HCT116 (cell line): ENCODE results near the gene HNF1B. TPM values are rescaled to one million over a fixed set of nuclear protein-coding genes. Genes with fewer than 3 reads are reported as not detected.

Source experiments
- ATAC-seq: fragments of 200-7000 bp; cut with Tn5 transposase; 2 replicates; pipeline ENCODE4 v1.9.1; 2020; ENCODE audit warnings: mild to moderate bottlenecking, moderate library complexity
- BruUV-seq: library from RNA; stranded (reverse); fragments of 400-500 nt; replicated peaks from 2 replicates; lab custom pipeline; 2021; lab: Mats Ljungman, UMichigan
- CTCF ChIA-PET: fragments of 300-600 bp; sonication (Branson Sonifier 250); formaldehyde crosslinking; loops from one replicate; lab custom pipeline; 2021; ENCODE audit warnings: antibody characterized with exemption; lab: Charles Lee
- POLR2A ChIA-PET: fragments of 300-600, 350-600 bp; sonication (Branson Sonifier 250); formaldehyde crosslinking; loops from one replicate; lab custom pipeline; 2021; ENCODE audit warnings: antibody characterized with exemption; lab: Charles Lee
- RAD21 ChIA-PET, 2 experiments: fragments of 300-600 bp; sonication (Branson Sonifier 250); formaldehyde crosslinking; loops; one replicate each; lab custom pipeline; 2023; ENCODE audit warnings: low total read pairs in 2 of 2; ENCODE audit not compliant: uncharacterized antibody in 2 of 2, unreplicated experiment in 2 of 2, low non-redundant PET in 1 of 2; lab: Charles Lee
- DNase-seq: peaks from one replicate; pipeline ENCODE4 v3.0.0-alpha.2; 2010; ENCODE audit warnings: low read depth, low spot score
- H2AFZ ChIP-seq: fragments of 200-600 bp; shearing (Covaris generic), sonication (generic); 2 replicates; pipeline ENCODE4 v1.6.1; 2017; ENCODE audit warnings: low read depth, mixed run types, mixed read lengths, antibody characterized with exemption, low read length; ENCODE audit not compliant: poor library complexity, severe bottlenecking
- H3K27ac ChIP-seq: 2 replicates; pipeline ENCODE4 v1.5.1; 2012; ENCODE audit warnings: low read depth, low read length
- H3K27me3 ChIP-seq: fragments of 200-600 bp; sonication (generic); 2 replicates; pipeline ENCODE4 v1.6.1; 2016; ENCODE audit warnings: mixed run types, low read length, mixed read lengths; ENCODE audit not compliant: insufficient read depth
- H3K36me3 ChIP-seq, 2 experiments: fragments of 200-500 bp in 1 of 2; fragments of 200-600 bp in 1 of 2; sonication (Bioruptor generic) in 1 of 2; sonication (generic) in 1 of 2; 2 replicates each; pipeline versions ENCODE4 v1.5.1 to v1.6.1; 2014 to 2016; ENCODE audit warnings: low read length in 2 of 2, inconsistent platforms in 1 of 2, mixed read lengths in 1 of 2, mixed run types in 1 of 2; ENCODE audit not compliant: insufficient read depth in 2 of 2, control insufficient read depth in 1 of 2
- H3K4me1 ChIP-seq, 2 experiments: fragments of 200-600 bp in 1 of 2; sonication (generic) in 1 of 2; 2 replicates each; pipeline versions ENCODE4 v1.5.1 to v1.6.1; 2012 to 2017; ENCODE audit warnings: low read length in 2 of 2, inconsistent platforms in 1 of 2, mild to moderate bottlenecking in 1 of 2, mixed read lengths in 1 of 2, mixed run types in 1 of 2, moderate library complexity in 1 of 2; ENCODE audit not compliant: insufficient read depth in 2 of 2, control insufficient read depth in 1 of 2
- H3K4me2 ChIP-seq: fragments of 200-600 bp; sonication (generic); 2 replicates; pipeline ENCODE4 v1.6.1; 2017; ENCODE audit warnings: mixed run types, low read length, mixed read lengths
- H3K4me3 ChIP-seq, 2 experiments: fragments of 200-600 bp in 1 of 2; sonication (generic) in 1 of 2; replicated peaks in 1 of 2; 2 replicates each; pipeline ENCODE4 v1.5.1; 2011 to 2016; ENCODE audit warnings: low read length in 2 of 2, control low read depth in 1 of 2, low read depth in 1 of 2, mild to moderate bottlenecking in 1 of 2, mixed read lengths in 1 of 2, mixed run types in 1 of 2
- H3K79me2 ChIP-seq: fragments of 200-600 bp; sonication (generic); 2 replicates; pipeline ENCODE4 v1.6.1; 2017; ENCODE audit warnings: mild to moderate bottlenecking, mixed run types, low read length, moderate library complexity, mixed read lengths; ENCODE audit not compliant: insufficient read depth
- H3K9ac ChIP-seq: fragments of 200-600 bp; sonication (generic); 2 replicates; pipeline ENCODE4 v1.6.1; 2016; ENCODE audit warnings: low read length, mixed read lengths
- H3K9me2 ChIP-seq: fragments of 200-600 bp; sonication (generic), shearing (Covaris generic); 2 replicates; pipeline ENCODE4 v1.6.1; 2017; ENCODE audit warnings: mixed run types, mild to moderate bottlenecking, moderate library complexity; ENCODE audit not compliant: insufficient read depth
- H3K9me3 ChIP-seq, 2 experiments: fragments of 200-500 bp in 1 of 2; fragments of 200-600 bp in 1 of 2; sonication (Bioruptor generic) in 1 of 2; sonication (generic) in 1 of 2; 2 replicates each; pipeline ENCODE4 v1.6.1; 2014 to 2017; ENCODE audit warnings: low read length in 2 of 2, mixed read lengths in 2 of 2, inconsistent platforms in 1 of 2, low read depth in 1 of 2, mild to moderate bottlenecking in 1 of 2, mixed run types in 1 of 2, moderate library complexity in 1 of 2; ENCODE audit not compliant: control insufficient read depth in 1 of 2, insufficient read depth in 1 of 2
- H4K20me1 ChIP-seq: fragments of 200-600 bp; sonication (generic), shearing (Covaris generic); 2 replicates; pipeline ENCODE4 v1.6.1; 2017; ENCODE audit warnings: mixed run types, mild to moderate bottlenecking, moderate library complexity; ENCODE audit not compliant: insufficient read depth
- CBX3 ChIP-seq: IDR thresholded peaks from 2 replicates; pipeline ENCODE4 v1.6.1; 2012; ENCODE audit warnings: low read depth
- CEBPB ChIP-seq: IDR thresholded peaks from 2 replicates; pipeline ENCODE4 v1.6.1; 2012; ENCODE audit warnings: low read depth
- EZH2phosphoT487 ChIP-seq: fragments of 200-600 bp; IDR thresholded peaks from 2 replicates; pipeline ENCODE4 v1.6.1; 2018; ENCODE audit warnings: antibody characterized with exemption, borderline replicate concordance
- FOSL1 ChIP-seq: IDR thresholded peaks from 2 replicates; pipeline ENCODE4 v1.6.1; 2012; ENCODE audit warnings: low read depth
- POLR2A ChIP-seq: IDR thresholded peaks from 2 replicates; pipeline ENCODE4 v1.7.0; 2011; ENCODE audit warnings: borderline replicate concordance; ENCODE audit not compliant: insufficient read depth, insufficient read length; ENCODE audit errors: extremely low read depth
- POLR2AphosphoS5 ChIP-seq: IDR thresholded peaks from 2 replicates; pipeline ENCODE4 v1.6.1; 2011; ENCODE audit warnings: mild to moderate bottlenecking, low read depth, low read length, moderate library complexity
- RAD21 ChIP-seq: IDR thresholded peaks from 2 replicates; pipeline ENCODE4 v1.6.1; 2012; ENCODE audit warnings: low read depth, mild to moderate bottlenecking
- REST ChIP-seq: IDR thresholded peaks from 2 replicates; pipeline ENCODE4 v1.6.1; 2012; ENCODE audit warnings: low read depth
- SRF ChIP-seq: IDR thresholded peaks from 2 replicates; pipeline ENCODE4 v1.6.1; 2012; ENCODE audit warnings: low read depth
- TCF7L2 ChIP-seq: IDR thresholded peaks from 2 replicates; pipeline ENCODE4 v1.7.0; 2011; ENCODE audit warnings: borderline replicate concordance, inconsistent platforms; ENCODE audit not compliant: insufficient read depth, insufficient read length; ENCODE audit errors: extremely low read depth
- ZNF274 ChIP-seq: fragments of 200-500 bp; sonication (Bioruptor generic); IDR thresholded peaks from 2 replicates; pipeline ENCODE4 v1.6.1; 2014; ENCODE audit warnings: mild to moderate bottlenecking, low read depth, low read length, inconsistent platforms
- intact Hi-C: fragments of 100-400 bp; cut with micrococcal nuclease; formaldehyde crosslinking; loops from 2 replicates; pipeline ENCODE4 v1.10.0; 2022
- total RNA-seq: library from RNA; stranded (reverse); gene quantifications from one replicate; pipeline ENCODE4 v1.2.1, GENCODE V29; 2021; ENCODE audit not compliant: unreplicated experiment

Gene HNF1B
- total RNA-seq, 1 experiment from 2014 or later, result 3.6 TPM

GRCh38 chr17:37750292-37750691, 5.4 kb upstream of the HNF1B start:
- H3K27ac ChIP-seq, result no peak overlapping the region
- no peaks in the 10 kb centered on the region for H3K36me3 ChIP-seq
- BruUV-seq, result no TSS peak
- no peaks in the 10 kb centered on the region for H3K9me3 ChIP-seq
- no peak overlapping the region for H3K9ac ChIP-seq
- ChIA-PET CTCF (interaction anchor here (1.5 kb wide), 1 partner anchor 66 kb away, joined by 4 read pairs; no protein-coding TSS in a partner anchor), RAD21 (no interaction called here), POLR2A (interaction anchor here (1.0 kb wide), 1 partner anchor 11 kb away, joined by 3 read pairs; no protein-coding TSS in a partner anchor)
- DNase-seq (no peak), ATAC-seq (no peak)
- no peaks in the 10 kb centered on the region for H3K27me3 ChIP-seq
- H4K20me1 ChIP-seq, result no peaks in the 10 kb centered on the region
- H3K9me2 ChIP-seq, result no peaks in the 10 kb centered on the region
- intact Hi-C loops, result loop anchor here (5.0 kb wide), 1 partner anchor 33 kb away; no protein-coding TSS in a partner anchor
- H3K79me2 ChIP-seq, result no peaks in the 10 kb centered on the region
- no peaks in the 10 kb centered on the region for H3K4me1 ChIP-seq
- no peak overlapping the region for H3K4me2 ChIP-seq
- TF ChIP-seq TCF7L2 (no peak), POLR2AphosphoS5 (no peak), RAD21 (no peak), FOSL1 (no peak), POLR2A (no peak), ZNF274 (no peak), EZH2phosphoT487 (no peak), CEBPB (no peak), CBX3 (no peak), REST (no peak), SRF (no peak)
- no peak overlapping the region for H2AFZ ChIP-seq
- no peak overlapping the region for H3K4me3 ChIP-seq
